WTC11 (cell line): ENCODE data around the gene GSK3B. TPM values are rescaled to one million over a fixed set of nuclear protein-coding genes. Genes with fewer than 3 reads are reported as not detected.

Source experiments
- ATAC-seq: fragments of 200-7000 bp; cut with Tn5 transposase; 2 replicates; pipeline ENCODE4 v1.10.0; 2021; ENCODE audit warnings: mild to moderate bottlenecking, moderate library complexity
- CTCF ChIA-PET: fragments of 300-600 bp; sonication (Branson Sonifier 250); formaldehyde crosslinking; loops from one replicate; lab custom pipeline; 2021; ENCODE audit warnings: antibody characterized with exemption; lab: Charles Lee
- POLR2A ChIA-PET: fragments of 350-600 bp; sonication (Branson Sonifier 250); formaldehyde crosslinking; loops from one replicate; lab custom pipeline; 2021; ENCODE audit warnings: antibody characterized with exemption; lab: Charles Lee
- DNase-seq: peaks from one replicate; pipeline ENCODE4 v3.0.0; 2021; ENCODE audit warnings: low spot score
- H3K27ac Mint-ChIP-seq: 2 replicates; pipeline ENCODE4 v1.8.0; 2021; ENCODE audit warnings: mixed read lengths
- H3K27me3 Mint-ChIP-seq: 2 replicates; pipeline ENCODE4 v1.8.0; 2021; ENCODE audit warnings: low read depth, mild to moderate bottlenecking, moderate library complexity, mixed read lengths
- H3K36me3 Mint-ChIP-seq: 2 replicates; pipeline ENCODE4 v1.8.0; 2021; ENCODE audit warnings: mixed read lengths
- H3K4me1 Mint-ChIP-seq: 2 replicates; pipeline ENCODE4 v1.8.0; 2022; ENCODE audit warnings: mixed read lengths
- H3K4me3 Mint-ChIP-seq: 2 replicates; pipeline ENCODE4 v1.8.0; 2021; ENCODE audit warnings: mild to moderate bottlenecking, moderate library complexity, mixed read lengths
- H3K9me3 Mint-ChIP-seq: 2 replicates; pipeline ENCODE4 v1.8.0; 2021; ENCODE audit warnings: mixed read lengths
- AFF4 ChIP-seq: sonication (generic); formaldehyde crosslinking; IDR thresholded peaks from 2 replicates; pipeline ENCODE4 v1.8.1; 2023; ENCODE audit warnings: mild to moderate bottlenecking, missing genetic modification reagents, borderline replicate concordance
- E2F4 ChIP-seq: sonication (generic); formaldehyde crosslinking; IDR thresholded peaks from 2 replicates; pipeline ENCODE4 v1.8.1; 2022; ENCODE audit warnings: low read depth, mild to moderate bottlenecking, moderate library complexity, missing genetic modification reagents, borderline replicate concordance
- FOXP4 ChIP-seq: sonication (generic); formaldehyde crosslinking; IDR thresholded peaks from 2 replicates; pipeline ENCODE4 v1.8.0; 2022; ENCODE audit warnings: mild to moderate bottlenecking, missing genetic modification reagents
- IRF2 ChIP-seq: sonication (generic); formaldehyde crosslinking; IDR thresholded peaks from 2 replicates; pipeline ENCODE4 v1.8.0; 2022; ENCODE audit warnings: low read depth, missing genetic modification reagents, borderline replicate concordance
- NFE2L1 ChIP-seq: sonication (generic); formaldehyde crosslinking; IDR thresholded peaks from 2 replicates; pipeline ENCODE4 v1.8.1; 2023; ENCODE audit warnings: missing genetic modification reagents
- SMAD3 ChIP-seq: sonication (generic); formaldehyde crosslinking; IDR thresholded peaks from 2 replicates; pipeline ENCODE4 v1.8.0; 2022; ENCODE audit warnings: missing genetic modification reagents, mild to moderate bottlenecking, borderline replicate concordance
- SP1 ChIP-seq: sonication (generic); formaldehyde crosslinking; conservative IDR thresholded peaks from 2 replicates; pipeline ENCODE4 v1.8.1; 2022; ENCODE audit warnings: missing genetic modification reagents
- TEAD1 ChIP-seq: sonication (generic); formaldehyde crosslinking; IDR thresholded peaks from 2 replicates; pipeline ENCODE4 v1.8.0; 2022; ENCODE audit warnings: mild to moderate bottlenecking, missing genetic modification reagents
- USF1 ChIP-seq: sonication (generic); formaldehyde crosslinking; IDR thresholded peaks from 2 replicates; pipeline ENCODE4 v1.8.0; 2022; ENCODE audit warnings: mild to moderate bottlenecking, missing genetic modification reagents
- ZNF138 ChIP-seq: sonication (generic); formaldehyde crosslinking; conservative IDR thresholded peaks from 2 replicates; pipeline ENCODE4 v1.8.1; 2022; ENCODE audit warnings: mild to moderate bottlenecking, moderate library complexity, missing genetic modification reagents
- ZNF263 ChIP-seq: sonication (generic); formaldehyde crosslinking; IDR thresholded peaks from 2 replicates; pipeline ENCODE4 v1.8.1; 2022; ENCODE audit warnings: low read depth, mild to moderate bottlenecking, moderate library complexity, missing genetic modification reagents
- ZNF317 ChIP-seq: sonication (generic); formaldehyde crosslinking; IDR thresholded peaks from 2 replicates; pipeline ENCODE4 v1.8.1; 2023; ENCODE audit warnings: low read depth, mild to moderate bottlenecking, moderate library complexity, missing genetic modification reagents, borderline replicate concordance
- total RNA-seq: library from RNA; stranded (reverse); gene quantifications from 3 replicates; pipeline ENCODE4 v1.2.3, GENCODE V29; 2021
- TF ChIP-seq, protein P1 (sequence below): fragments of 250-450 bp; sonication (Bioruptor Pico); conservative IDR thresholded peaks from 2 replicates; pipeline ENCODE4 v1.9.0; 2021; ENCODE audit warnings: mild to moderate bottlenecking
- TF ChIP-seq, protein P2 (sequence below): sonication (generic); formaldehyde crosslinking; conservative IDR thresholded peaks from 2 replicates; pipeline ENCODE4 v1.8.1; 2022; ENCODE audit warnings: mild to moderate bottlenecking, missing genetic modification reagents
- TF ChIP-seq, protein P3 (sequence below): fragments of 250-450 bp; sonication (Bioruptor Pico); IDR thresholded peaks from 2 replicates; pipeline ENCODE4 v1.8.0; 2021; ENCODE audit warnings: mild to moderate bottlenecking

Gene GSK3B
- total RNA-seq, 1 experiment from 2014 or later = 48.9 TPM

GRCh38 chr3:119841808-119842471 lies 252.3 kb downstream of the GSK3B start (continued):
- TF ChIP-seq USF1 (no peak), ZNF138 (CRISPR knock-in tag) (no peak), NFE2L1 (CRISPR knock-in tag) (no peak), SMAD3 (CRISPR knock-in tag) (no peak), AFF4 (CRISPR knock-in tag) (no peak), ZNF317 (CRISPR knock-in tag) (no peak), TEAD1 (no peak), SP1 (CRISPR knock-in tag) (no peak), IRF2 (CRISPR knock-in tag) (no peak), FOXP4 (CRISPR knock-in tag) (no peak)
- TF ChIP-seq, protein P1, sequence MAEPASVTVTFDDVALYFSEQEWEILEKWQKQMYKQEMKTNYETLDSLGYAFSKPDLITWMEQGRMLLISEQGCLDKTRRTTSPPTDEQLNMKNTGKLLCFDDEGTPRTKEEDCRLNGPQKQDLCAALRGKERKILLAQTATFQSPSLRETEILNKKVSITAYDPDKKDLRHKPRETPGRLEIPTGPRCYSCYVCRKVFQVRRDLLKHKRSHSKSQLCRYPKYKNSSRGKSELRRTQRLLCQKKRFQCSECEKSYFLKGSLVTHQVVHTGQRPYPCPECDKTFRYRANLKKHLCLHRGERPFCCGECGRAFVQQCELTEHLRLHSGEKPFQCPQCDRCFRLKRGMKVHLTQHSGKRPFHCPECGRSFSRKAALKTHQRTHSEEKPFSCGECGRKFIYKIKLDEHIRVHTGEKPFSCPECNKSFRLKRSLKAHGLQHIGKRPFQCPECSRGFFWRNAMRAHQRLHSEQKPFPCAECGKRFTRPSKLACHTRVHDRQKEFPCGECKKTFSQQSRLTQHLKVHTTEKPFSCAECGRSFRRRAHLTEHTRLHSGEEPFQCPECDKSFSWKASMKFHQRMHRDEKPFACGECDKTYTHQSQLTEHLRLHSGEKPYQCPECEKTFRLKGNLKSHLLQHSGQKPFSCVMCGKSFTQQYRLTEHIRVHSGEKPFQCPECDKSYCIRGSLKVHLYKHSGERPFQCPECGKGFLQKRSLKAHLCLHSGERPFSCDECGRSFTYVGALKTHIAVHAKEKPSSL (CRISPR knock-in tag) = no peak
- TF ChIP-seq, protein P2, sequence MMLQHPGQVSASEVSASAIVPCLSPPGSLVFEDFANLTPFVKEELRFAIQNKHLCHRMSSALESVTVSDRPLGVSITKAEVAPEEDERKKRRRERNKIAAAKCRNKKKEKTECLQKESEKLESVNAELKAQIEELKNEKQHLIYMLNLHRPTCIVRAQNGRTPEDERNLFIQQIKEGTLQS (CRISPR knock-in tag) = no peak
- TF ChIP-seq, protein P3, sequence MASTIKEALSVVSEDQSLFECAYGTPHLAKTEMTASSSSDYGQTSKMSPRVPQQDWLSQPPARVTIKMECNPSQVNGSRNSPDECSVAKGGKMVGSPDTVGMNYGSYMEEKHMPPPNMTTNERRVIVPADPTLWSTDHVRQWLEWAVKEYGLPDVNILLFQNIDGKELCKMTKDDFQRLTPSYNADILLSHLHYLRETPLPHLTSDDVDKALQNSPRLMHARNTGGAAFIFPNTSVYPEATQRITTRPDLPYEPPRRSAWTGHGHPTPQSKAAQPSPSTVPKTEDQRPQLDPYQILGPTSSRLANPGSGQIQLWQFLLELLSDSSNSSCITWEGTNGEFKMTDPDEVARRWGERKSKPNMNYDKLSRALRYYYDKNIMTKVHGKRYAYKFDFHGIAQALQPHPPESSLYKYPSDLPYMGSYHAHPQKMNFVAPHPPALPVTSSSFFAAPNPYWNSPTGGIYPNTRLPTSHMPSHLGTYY (CRISPR knock-in tag) = no peak

DNA sequence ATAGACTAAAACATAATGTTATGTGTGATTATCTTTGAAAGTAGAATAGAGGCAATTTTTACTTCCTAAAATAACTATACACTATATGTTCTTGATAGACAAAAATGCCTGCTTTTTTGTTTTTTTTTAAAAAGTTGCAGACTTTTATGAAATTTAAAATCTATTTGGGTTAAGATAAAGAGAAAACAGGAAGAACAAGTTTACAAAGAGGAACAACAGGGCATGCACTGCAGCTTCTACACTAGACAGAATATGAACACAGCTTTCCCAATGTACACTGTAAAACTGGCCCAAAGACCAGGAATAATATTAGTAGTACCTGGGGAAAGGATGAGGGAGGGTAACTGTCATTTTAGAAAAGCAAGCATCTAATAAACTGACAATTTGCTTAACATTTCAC lies 258.7 kb downstream of the GSK3B start:
- no peak for TF ChIP-seq E2F4 (CRISPR knock-in tag)
- no peak for TF ChIP-seq SP1 (CRISPR knock-in tag)
- no peak for TF ChIP-seq FOXP4 (CRISPR knock-in tag)
- no peak for TF ChIP-seq ZNF263 (CRISPR knock-in tag)

More for the DNA sequence above, 258.7 kb downstream of the GSK3B start:
- DNase-seq = no peak
- no peak overlapping the region for H3K27ac Mint-ChIP-seq
- H3K27me3 Mint-ChIP-seq = no peaks in the 10 kb centered on the region
- ATAC-seq = no peak
- H3K4me1 Mint-ChIP-seq = peaks cover 19% of the 10 kb centered on the region
- peaks cover 3% of the 10 kb centered on the region; the same call in 1 of the 2 replicates for H3K36me3 Mint-ChIP-seq
- POLR2A ChIA-PET = no interaction called here
- no peak overlapping the region for H3K4me3 Mint-ChIP-seq
- no peaks in the 10 kb centered on the region for H3K9me3 Mint-ChIP-seq
- CTCF ChIA-PET = no interaction called here
